ENCODE measurements around the gene SLC29A1. TPM values are rescaled to one million over a fixed set of nuclear protein-coding genes. Genes with fewer than 3 reads are reported as not detected.

SLC29A1 gene
- total and polyA plus RNA-seq, 9 of the 15 experiments (the other 6 are each of a cell fraction or from before 2014, with no cell fraction given) = 18.9 to 170 (median 57.7) TPM

DNA sequence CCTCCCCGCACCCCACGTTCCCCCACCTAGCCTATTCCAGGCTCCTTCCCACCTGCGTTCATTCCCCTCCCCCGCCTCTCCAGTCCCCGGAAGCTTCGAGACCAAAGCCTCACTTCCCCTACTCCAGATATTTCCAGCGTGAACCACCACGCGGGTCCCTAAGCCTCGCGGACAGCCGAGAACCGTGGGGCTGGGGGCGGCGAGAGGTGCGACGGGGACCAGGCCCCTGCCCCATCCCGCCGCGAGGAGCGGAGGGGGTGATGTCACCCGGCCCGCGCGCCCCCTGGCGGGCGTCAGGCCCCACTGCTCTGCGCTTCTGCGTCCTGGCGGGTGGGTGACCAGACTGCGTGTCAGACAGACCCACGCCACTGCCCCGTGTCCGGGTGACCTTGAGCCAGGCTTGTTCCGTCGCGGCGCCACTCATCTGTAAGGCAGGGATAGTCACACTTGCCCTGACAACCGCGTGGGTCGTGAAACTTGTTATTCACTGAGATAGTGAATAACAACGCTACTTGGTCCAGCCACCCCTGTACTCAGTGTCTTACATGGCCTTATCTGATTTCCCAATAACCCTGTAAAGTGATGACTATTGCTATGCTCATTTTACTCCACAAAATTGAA lies 14.5 kb downstream of the SLC29A1 start:
- Histone ChIP-seq H3K27me3 (ENCODE audit: control insufficient read depth in 2 of 2, insufficient read depth in 2 of 2, low read length in 2 of 2) (no peaks in the 10 kb centered on the region), H3K4me1 (replicated peaks in 1 of 2; ENCODE audit: control insufficient read depth in 2 of 2, insufficient read depth in 2 of 2, low read length in 2 of 2) (peaks cover 16 to 26% of the 10 kb centered on the region in 2 experiments; a peak in 4 of 5 replicates), H4K20me1 (replicated peaks; ENCODE audit: control insufficient read depth, insufficient read depth, low read length) (no peaks in the 10 kb centered on the region), H3K9me3 (replicated peaks; ENCODE audit: control insufficient read depth, insufficient read depth, low read depth, low read length) (no peaks in the 10 kb centered on the region), H2AFZ (ENCODE audit: low read depth, low read length) (peak overlapping the region; percentile 94), H3K4me3 (peak overlapping the region; percentile 50), H3K36me3 (ENCODE audit: control insufficient read depth, insufficient read depth, low read length) (peaks cover 22% of the 10 kb centered on the region; the same call in 2 of the 3 replicates), H3K9me1 (ENCODE audit: control insufficient read depth, insufficient read depth, low read length) (no peaks in the 10 kb centered on the region), H3K27ac (ENCODE audit: extremely low read depth, low read depth, low read length) (peak overlapping the region; percentile 79), H3K79me2 (ENCODE audit: control insufficient read depth, insufficient read depth, low read length) (no peaks in the 10 kb centered on the region), H3K9ac (ENCODE audit: insufficient read depth in 1 of 2, low read depth in 2 of 2, low read length in 2 of 2) (peak overlapping the region; percentile 55 to 91), H3K4me2 (ENCODE audit: insufficient read depth, low read length) (peak overlapping the region; percentile 88)
- in situ Hi-C loops (cut with MboI) (loop anchor here (5.0 kb wide), 1 partner anchor 66 kb away; no protein-coding TSS in a partner anchor), intact Hi-C loops (cut with micrococcal nuclease) (loop anchor here (1.0 to 2.0 kb wide), 4 partner anchors 8 to 142 kb away; no protein-coding TSS in a partner anchor)
- CTCF ChIA-PET (ENCODE audit: low intra/inter-chr PET ratio) = interaction anchor here (0.6 to 2.6 kb wide), 6 partner anchors 13 to 513 kb away, joined by 3 to 20 read pairs (median 6); no protein-coding TSS in a partner anchor
- DNase-seq (ENCODE audit: extremely low read depth in 1 of 4, low spot score in 3 of 4) = peak; percentile 90 to 92 (median 90)
- ATAC-seq = peak; percentile 95
- POLR2A ChIA-PET = interaction anchor here (0.6 to 6.0 kb wide), 7 partner anchors 9 to 609 kb away, joined by 3 to 90 read pairs (median 4); partner anchors contain the start of genes GTPBP2, HSP90AB1 and SLC29A1
- BruUV-seq (replicated peaks) = no TSS peak
- 2% methylated on average over 42 of the region's 42 CpGs for WGBS (ENCODE audit: insufficient coverage, low coverage, missing lambda C conversion rate)
- FAIRE-seq = peak; percentile 37
- TF ChIP-seq IFI16 (CRISPR knock-in tag; IDR thresholded peaks at IDR 0.05) = no peak
- no peak for TF ChIP-seq ZNF134 (CRISPR knock-in tag; conservative IDR thresholded peaks at IDR 0.05)
- TF ChIP-seq MEF2D (tag; conservative IDR thresholded peaks at IDR 0.05; ENCODE audit: low read depth) = no peak
- TF ChIP-seq HDGF (IDR thresholded peaks at IDR 0.05) = no peak
- TF ChIP-seq MAFF (IDR thresholded peaks at IDR 0.05; ENCODE audit: low read length) = no peak
- TF ChIP-seq KLF13 (tag; IDR thresholded peaks at IDR 0.05; ENCODE audit: borderline replicate concordance, low read depth) = peak; percentile 61; the same call in 1 of the 2 replicates
- TF ChIP-seq U2AF2 (optimal IDR thresholded peaks at IDR 0.05; ENCODE audit: low read depth, low read length) = no peak
- no peak for TF ChIP-seq ZNF354B (CRISPR knock-in tag; IDR thresholded peaks at IDR 0.05)
- TF ChIP-seq, protein P1, sequence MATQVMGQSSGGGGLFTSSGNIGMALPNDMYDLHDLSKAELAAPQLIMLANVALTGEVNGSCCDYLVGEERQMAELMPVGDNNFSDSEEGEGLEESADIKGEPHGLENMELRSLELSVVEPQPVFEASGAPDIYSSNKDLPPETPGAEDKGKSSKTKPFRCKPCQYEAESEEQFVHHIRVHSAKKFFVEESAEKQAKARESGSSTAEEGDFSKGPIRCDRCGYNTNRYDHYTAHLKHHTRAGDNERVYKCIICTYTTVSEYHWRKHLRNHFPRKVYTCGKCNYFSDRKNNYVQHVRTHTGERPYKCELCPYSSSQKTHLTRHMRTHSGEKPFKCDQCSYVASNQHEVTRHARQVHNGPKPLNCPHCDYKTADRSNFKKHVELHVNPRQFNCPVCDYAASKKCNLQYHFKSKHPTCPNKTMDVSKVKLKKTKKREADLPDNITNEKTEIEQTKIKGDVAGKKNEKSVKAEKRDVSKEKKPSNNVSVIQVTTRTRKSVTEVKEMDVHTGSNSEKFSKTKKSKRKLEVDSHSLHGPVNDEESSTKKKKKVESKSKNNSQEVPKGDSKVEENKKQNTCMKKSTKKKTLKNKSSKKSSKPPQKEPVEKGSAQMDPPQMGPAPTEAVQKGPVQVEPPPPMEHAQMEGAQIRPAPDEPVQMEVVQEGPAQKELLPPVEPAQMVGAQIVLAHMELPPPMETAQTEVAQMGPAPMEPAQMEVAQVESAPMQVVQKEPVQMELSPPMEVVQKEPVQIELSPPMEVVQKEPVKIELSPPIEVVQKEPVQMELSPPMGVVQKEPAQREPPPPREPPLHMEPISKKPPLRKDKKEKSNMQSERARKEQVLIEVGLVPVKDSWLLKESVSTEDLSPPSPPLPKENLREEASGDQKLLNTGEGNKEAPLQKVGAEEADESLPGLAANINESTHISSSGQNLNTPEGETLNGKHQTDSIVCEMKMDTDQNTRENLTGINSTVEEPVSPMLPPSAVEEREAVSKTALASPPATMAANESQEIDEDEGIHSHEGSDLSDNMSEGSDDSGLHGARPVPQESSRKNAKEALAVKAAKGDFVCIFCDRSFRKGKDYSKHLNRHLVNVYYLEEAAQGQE (IDR thresholded peaks at IDR 0.05; ENCODE audit: borderline replicate concordance) = peak; percentile 79
- TF ChIP-seq, protein P1 (CRISPR knock-in tag; IDR thresholded peaks at IDR 0.05; ENCODE audit: low read depth) = peak; percentile 82; the same call in 1 of the 2 replicates
- TF ChIP-seq, protein P2, sequence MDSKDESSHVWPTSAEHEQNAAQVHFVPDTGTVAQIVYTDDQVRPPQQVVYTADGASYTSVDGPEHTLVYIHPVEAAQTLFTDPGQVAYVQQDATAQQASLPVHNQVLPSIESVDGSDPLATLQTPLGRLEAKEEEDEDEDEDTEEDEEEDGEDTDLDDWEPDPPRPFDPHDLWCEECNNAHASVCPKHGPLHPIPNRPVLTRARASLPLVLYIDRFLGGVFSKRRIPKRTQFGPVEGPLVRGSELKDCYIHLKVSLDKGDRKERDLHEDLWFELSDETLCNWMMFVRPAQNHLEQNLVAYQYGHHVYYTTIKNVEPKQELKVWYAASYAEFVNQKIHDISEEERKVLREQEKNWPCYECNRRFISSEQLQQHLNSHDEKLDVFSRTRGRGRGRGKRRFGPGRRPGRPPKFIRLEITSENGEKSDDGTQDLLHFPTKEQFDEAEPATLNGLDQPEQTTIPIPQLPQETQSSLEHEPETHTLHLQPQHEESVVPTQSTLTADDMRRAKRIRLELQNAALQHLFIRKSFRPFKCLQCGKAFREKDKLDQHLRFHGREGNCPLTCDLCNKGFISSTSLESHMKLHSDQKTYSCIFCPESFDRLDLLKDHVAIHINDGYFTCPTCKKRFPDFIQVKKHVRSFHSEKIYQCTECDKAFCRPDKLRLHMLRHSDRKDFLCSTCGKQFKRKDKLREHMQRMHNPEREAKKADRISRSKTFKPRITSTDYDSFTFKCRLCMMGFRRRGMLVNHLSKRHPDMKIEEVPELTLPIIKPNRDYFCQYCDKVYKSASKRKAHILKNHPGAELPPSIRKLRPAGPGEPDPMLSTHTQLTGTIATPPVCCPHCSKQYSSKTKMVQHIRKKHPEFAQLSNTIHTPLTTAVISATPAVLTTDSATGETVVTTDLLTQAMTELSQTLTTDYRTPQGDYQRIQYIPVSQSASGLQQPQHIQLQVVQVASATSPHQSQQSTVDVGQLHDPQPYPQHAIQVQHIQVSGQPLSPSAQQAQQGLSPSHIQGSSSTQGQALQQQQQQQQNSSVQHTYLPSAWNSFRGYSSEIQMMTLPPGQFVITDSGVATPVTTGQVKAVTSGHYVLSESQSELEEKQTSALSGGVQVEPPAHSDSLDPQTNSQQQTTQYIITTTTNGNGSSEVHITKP (IDR thresholded peaks at IDR 0.05; ENCODE audit: partially characterized antibody) = peak; percentile 82
